Body of pancreas (tissue), 4 donors: ENCODE data around the gene SOX5.

ENCODE experiments used
- CTCF ChIP-seq, 7 experiments: fragments of 450-650 bp in 4 of 7; fragments of 200-600 bp in 3 of 7; sonication (generic) in 3 of 7; IDR thresholded peaks; one replicate each; pipeline ENCODE4 v1.5.1; 2016 to 2019; ENCODE audit warnings: antibody characterized with exemption in 7 of 7
- POLR2A ChIP-seq, 3 donors: fragments of 450-650 bp; IDR thresholded peaks; one replicate each; pipeline ENCODE4 v1.6.1; 2016; ENCODE audit warnings: antibody characterized with exemption in 3 of 3, mild to moderate bottlenecking in 2 of 3

DNA sequence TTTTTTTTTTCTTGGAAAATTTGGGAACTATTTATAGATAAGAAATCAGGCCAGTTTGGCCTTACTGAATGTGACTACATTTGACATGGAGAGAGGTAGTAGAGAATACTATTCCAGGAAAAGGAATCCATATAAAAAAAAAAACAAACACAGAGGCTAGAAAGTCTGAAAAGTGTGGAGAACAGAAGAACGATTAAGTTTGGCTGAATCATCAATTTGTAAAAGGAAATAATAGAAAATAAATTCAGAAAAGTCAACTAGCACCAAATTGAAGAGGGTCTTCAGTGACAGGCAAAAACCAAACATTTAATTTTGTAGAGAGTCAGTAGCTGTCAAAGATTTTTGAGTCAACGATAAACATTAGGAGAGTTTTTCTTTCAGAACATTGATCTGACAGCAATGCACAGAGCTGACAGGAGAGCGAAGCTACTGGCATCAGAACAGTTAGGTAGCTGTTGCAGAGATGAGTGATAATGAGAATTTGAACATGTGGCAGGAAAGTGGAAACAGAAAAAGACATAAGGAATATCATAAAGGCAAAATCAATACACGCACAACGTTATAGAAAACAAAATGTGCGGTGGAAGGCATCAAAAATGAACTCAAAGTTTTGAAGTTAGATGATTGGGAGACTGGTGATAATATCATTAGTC lies 241.2 kb downstream of the SOX5 start:
- no peak for TF ChIP-seq POLR2A (IDR thresholded peaks at IDR 0.05)
- no peak for TF ChIP-seq CTCF (IDR thresholded peaks at IDR 0.05)
